Measurements from ENCODE around the gene TNRC6C.
A peak's percentile ranks its signal among the peaks of the same experiment; 100 is the strongest.

The TNRC6C gene

GRCh38 chr17:78089576-78090281 is 131.2 kb downstream of the TNRC6C start:
- DNase-seq (ENCODE audit: low spot score), result peak; percentile 48

DNA sequence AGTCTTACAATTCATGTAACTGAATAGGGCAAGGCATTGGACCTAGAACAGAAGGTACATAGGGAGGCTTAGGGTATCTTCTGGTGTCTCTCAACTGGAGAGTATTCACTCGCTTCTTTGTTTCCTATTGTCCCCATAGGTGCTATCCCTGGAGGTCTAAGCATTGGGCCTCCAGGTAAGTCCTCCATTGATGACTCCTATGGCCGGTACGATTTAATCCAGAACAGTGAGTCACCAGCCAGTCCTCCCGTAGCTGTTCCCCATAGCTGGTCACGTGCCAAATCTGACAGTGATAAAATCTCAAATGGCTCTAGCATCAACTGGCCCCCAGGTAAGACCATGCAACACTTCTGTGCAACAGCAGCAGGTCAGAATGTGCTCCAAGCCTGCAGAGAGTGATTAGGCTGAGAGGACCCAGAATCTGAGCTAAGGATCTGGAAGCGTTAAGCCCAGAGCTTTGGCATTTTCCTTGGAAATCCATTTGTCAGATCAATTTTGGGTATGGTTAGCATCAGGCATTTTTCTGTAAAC is 134.4 kb downstream of the TNRC6C start:
- no peak for DNase-seq (ENCODE audit: low spot score)

DNA sequence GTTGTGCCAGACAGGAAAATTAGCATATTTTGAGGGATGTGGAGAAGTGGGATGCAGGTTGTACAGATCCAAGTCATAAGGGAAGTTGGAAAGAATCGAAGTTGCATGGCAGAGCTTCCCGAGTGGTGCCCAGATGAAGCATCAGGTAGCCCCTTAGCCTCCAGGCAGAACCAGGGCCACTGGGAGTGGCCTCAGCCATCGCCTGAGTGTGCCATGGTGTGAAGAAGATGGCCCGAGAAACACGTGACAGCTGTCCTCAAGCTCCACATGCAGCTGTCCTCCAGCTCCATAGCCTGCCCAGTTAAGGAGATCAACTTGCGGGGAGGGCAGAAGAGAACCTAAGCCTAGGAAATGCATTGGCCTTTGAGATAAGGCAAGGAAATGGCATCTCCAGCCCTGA is 136.5 kb downstream of the TNRC6C start:
- DNase-seq (ENCODE audit: low spot score), result no peak

- no peak for DNase-seq (ENCODE audit: low spot score)
Observed at GRCh38 chr17:78096093-78096492, 137.6 kb downstream of the TNRC6C start.

DNA sequence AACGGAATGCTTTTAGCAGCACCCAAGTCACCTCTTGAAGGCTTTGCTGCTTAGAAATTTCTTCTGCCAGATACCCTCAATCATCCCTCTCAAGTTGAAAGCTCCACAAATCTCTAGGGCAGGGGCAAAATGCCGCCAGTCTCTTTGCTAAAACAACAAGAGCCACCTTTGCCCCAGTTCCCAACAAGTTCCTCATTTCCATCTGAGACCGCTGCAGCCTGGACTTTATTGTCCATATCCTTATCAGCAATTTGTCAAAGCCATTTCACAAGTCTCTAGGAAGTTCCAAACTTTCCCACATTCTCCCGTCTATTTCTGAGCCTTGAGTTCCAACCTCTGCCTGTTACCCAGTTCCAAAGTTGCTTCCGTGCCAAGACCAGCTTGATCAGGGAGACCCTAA is 142.6 kb downstream of the TNRC6C start:
- DNase-seq (ENCODE audit: low spot score), result no peak

GRCh38 chr17:78101542-78101941 is 143.0 kb downstream of the TNRC6C start:
- no peak for DNase-seq (ENCODE audit: low spot score)

GRCh38 chr17:78103311-78103710 is 144.8 kb downstream of the TNRC6C start:
- no peak for DNase-seq (ENCODE audit: low spot score)

- no peak for DNase-seq (ENCODE audit: low spot score)
Observed at GRCh38 chr17:78104540-78104941, 146.0 kb downstream of the TNRC6C start.

DNA sequence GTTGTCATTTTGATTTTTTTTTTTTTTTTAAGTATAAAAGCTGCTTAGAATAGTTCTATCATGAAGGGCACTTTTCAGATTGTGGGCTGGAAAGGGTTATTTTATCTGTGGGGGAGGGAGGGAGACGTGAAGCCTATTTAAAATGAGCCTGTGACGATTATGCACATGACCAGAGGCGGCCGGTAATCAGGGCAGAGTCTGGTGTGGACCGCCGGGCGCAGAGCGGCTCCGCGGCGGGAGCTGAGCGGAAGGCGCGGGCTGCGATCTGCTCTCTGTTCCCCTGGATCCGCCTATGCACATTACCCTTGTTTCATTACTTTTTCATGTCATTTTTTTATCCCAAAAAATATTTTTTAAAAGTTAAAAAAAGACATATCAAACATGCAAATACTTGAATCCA is 146.6 kb downstream of the TNRC6C start:
- DNase-seq (ENCODE audit: low spot score), result no peak

DNA sequence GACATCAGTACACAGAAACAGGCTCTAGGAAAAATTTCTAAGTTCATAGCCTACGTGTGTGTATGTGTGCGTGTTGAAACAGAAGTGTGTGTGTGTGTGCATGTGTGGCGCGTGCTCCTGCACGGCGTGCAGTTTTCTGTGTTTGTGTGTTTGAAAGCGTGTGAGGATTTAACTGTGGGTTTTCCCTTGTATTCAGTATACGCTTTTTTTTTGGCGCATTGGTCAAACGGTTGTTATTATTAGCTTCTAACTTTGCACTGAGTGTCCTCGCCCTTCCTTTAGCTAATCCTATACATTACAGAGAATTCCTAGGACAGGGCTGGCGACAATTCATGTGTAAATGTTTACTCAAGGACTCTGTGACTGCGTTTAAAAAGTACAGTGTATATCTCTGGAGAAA is 147.0 kb downstream of the TNRC6C start:
- DNase-seq (ENCODE audit: low spot score), result no peak

DNA sequence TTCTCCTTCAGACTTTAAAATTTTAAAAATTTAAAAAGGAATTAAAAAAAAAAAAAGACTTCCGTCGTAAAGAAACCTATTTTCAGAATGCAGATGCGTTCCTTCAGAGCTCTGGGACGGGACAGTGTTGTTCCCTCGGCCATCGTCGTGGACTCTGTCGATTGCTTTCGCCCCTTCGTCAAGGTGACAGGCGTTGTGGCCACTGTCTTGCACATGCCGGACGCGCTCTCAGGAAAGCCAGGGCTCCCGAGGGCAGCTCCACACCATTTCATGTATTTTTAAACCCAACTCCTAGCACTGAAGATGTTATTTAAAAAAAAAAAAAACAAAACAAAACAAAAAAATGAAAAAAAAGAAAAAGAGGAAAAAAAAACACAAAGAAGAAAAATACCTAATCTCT is 147.7 kb downstream of the TNRC6C start:
- no peak for DNase-seq (ENCODE audit: low spot score)

DNA sequence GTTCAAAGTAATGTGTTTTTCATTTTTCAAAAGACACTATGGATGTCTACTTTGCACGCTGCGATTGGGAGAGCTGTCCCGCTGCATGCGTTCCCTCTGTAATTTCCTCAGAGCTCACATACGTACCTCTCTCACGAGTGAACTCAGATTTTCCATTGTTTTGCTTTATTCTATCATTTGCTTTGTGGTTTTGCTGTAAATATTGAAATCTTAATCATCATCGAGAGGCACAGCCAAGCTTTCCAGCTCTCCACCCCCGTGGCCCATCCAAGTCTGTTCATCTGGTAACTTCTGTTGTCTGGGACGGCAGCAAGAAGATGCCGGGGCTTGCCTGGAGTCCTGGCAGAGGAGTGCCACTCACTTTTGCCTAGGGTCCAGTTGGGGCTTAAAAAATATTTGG is 149.0 kb downstream of the TNRC6C start:
- DNase-seq (ENCODE audit: low spot score), result no peak

GRCh38 chr17:78107976-78108725 is 149.6 kb downstream of the TNRC6C start:
- no peak for DNase-seq (ENCODE audit: low spot score)

DNA sequence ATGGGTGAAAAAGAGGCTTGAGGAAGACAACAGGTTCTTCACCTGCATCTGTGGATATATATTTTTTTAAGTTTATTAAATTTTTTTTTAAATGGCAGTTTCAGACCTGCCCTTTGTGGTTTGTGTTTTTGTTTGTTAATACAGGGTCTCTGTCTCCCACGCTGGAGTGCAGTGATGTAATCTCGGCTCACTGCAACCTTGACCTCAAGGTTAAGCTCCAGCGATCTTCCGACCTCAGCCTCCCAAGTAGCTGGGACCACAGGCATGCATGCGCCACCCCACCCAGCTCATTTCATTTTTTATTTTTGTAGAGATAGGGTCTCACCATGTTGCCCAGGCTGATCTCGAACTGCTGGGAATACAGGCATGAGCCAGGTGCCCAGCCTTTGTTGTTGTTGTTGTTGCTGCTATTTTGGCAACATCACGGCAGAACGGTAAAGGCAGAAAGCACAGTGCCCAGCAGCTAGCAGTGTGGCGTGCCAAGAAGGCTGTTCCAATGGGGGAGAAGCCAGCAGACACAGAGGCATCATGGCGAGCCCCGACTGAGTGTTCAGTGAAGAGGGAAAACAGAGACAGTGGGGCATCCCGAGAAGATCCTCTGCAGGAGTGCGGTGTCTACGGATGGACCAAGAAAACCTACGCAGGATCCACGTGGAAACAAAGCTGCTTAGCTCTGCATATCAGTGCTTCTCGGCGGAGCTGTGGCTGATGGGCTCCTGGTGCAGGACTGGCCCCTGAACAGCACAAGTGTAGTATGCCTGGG is 150.4 kb downstream of the TNRC6C start:
- DNase-seq (ENCODE audit: low spot score), result no peak

- DNase-seq (ENCODE audit: low spot score), result no peak
Observed at GRCh38 chr17:78109489-78109761, 150.9 kb downstream of the TNRC6C start.

GRCh38 chr17:78110363-78111015 is 152.0 kb downstream of the TNRC6C start:
- DNase-seq (ENCODE audit: low spot score), result no peak

DNA sequence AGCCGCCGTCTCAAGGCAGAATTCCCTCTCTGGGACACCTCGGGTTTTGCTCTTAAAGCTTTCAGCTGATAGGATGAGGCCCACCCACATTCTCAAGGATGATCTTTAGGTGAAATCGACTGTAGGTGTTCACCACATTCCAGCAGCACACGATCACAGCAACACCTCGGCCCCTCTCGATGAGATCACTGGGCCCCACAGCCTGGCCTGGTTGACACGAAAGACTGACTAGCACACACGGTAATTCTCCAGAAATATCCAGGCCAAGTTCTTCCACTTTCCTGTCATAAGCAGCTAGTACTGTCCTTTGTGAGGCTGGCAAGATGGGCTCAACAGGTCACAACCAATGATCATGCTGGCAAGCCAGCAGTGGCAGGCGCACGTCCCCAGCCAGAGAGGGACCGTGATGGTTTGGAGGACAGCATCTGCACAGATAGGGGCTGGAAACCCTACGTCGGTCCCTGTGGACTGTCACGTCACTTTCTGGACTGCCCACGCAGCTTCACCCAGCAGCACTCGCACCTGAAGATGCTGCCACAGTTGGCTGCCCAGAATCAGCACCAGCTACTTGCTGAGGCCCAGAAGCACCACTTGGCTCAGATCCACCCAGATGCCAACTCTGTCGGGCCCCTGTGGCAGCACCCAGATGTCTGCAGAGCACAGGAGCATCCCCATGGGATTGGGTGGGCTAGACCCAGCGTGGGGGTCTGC is 152.7 kb downstream of the TNRC6C start:
- DNase-seq (ENCODE audit: low spot score), result no peak

DNA sequence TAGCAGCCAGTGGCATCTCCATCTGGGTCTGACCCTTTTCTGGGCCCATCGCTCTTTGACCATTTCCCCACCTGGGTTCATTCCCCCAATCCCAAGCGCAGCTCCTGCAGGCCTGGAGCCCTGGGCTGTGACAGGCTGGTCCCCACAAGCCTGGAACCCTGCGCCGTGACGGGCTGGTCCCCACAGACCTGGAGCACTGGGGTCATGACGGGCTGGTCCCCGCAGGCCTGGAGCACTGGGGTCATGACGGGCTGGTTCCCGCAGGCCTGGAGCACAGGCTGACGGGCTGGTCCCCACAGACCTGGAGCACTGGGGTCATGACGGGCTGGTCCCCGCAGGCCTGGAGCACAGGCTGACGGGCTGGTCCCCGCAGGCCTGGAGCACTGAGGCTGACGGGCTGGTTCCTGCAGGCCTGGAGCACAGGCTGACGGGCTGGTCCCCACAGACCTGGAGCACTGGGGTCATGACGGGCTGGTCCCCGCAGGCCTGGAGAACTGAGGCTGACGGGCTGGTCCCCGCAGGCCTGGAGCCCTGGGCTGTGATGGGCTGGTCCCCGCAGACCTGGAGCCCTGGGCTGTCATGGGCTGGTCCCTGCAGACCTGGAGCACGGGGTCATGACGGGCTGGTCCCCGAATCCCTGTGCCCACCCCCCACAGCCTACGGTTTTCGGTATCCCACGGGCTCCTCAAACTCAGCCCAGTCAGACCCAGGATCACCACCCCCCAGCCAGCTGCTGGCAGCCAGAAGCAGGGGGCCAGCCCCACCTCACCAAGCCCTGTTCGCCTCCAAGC is 153.4 kb downstream of the TNRC6C start:
- DNase-seq (ENCODE audit: low spot score), result no peak

DNA sequence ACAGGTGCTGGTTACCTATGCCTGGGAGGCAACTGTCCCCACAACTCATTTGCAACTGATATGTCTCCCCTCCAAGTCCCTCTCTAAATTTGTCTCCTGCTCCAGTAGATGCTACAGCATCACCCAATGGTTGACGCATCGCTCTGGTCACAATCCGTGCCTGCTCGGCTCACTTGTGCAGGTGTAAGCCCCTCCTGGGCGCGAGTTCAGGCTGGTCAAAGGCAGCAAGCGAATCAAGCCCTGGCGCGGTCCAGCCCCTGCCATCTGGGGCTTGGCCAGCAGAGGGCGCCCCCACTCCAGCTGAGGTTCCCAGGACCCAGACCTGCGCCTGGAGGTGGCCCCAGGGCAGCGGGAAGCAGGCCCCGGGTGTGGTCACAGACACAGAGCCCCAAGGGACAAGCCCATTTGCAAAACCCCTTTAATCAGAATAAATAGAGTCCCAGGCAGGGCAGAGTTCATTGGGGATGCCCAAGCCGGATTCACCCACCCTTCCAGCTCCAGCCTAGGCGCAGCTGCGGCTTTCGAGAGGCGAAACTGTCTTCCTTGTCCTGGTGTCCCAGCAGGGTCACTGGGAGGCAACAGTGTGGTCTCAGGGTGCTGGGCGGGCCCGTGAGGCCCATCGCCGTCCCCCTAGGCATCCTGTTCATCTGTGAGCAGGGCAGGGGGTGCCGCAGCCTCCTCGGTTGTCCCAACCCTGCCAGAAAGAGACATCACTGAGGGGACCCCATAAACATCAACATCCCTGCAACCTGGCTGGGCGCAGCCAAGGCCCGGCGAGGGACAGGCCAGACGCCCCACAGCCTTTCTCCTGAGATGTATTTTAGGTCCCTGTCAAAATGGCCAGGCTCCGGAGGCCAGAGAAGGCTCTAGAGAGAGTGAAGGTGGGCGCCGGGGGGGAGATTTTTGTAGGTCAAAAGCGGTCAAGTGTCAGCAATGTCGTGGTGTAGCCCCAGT is 154.3 kb downstream of the TNRC6C start:
- peak; percentile 69 for DNase-seq (ENCODE audit: low spot score)
